Large intestine (tissue), 1 donor: ENCODE data around the gene PAIP2. TPM values are rescaled to one million over a fixed set of nuclear protein-coding genes. Genes with fewer than 3 reads are reported as not detected.

ENCODE experiments used
- polyA plus RNA-seq: library from polyadenylated mRNA; unstranded; fragments of 120-200 nt; gene quantifications from one replicate; pipeline ENCODE4 v1.2.1, GENCODE V29; 2013

PAIP2 gene
- polyA plus RNA-seq, 1 donor, result 79.9 TPM

Other genes starting within 250 kb of the PAIP2 start
- 40.2 TPM for gene SIL1, start 143.5 kb upstream of the PAIP2 start, polyA plus RNA-seq
- gene MATR3, start 48.1 kb upstream of the PAIP2 start, polyA plus RNA-seq, result 320 TPM
- gene SLC23A1, start 41.4 kb downstream of the PAIP2 start, polyA plus RNA-seq, result 49.8 TPM
- 1.3 TPM for gene MZB1, start 48.1 kb downstream of the PAIP2 start, polyA plus RNA-seq
- gene PROB1, start 53.2 kb downstream of the PAIP2 start, polyA plus RNA-seq, result 2.1 TPM
- 11.3 TPM for gene SPATA24, start 62.2 kb downstream of the PAIP2 start, polyA plus RNA-seq
- gene DNAJC18, start 97.7 kb downstream of the PAIP2 start, polyA plus RNA-seq, result 8.7 TPM
- gene ECSCR, start 120.9 kb downstream of the PAIP2 start, polyA plus RNA-seq, result 21.6 TPM
- not detected for gene SMIM33, start 129.2 kb downstream of the PAIP2 start, polyA plus RNA-seq
- 19.6 TPM for gene STING1, start 140.9 kb downstream of the PAIP2 start, polyA plus RNA-seq
- 125 TPM for gene UBE2D2, start 219.5 kb downstream of the PAIP2 start, polyA plus RNA-seq